NB4 (cell line): ENCODE measurements around the gene JAK1.

Experiments
- CTCF ChIP-seq: IDR thresholded peaks from one replicate; pipeline ENCODE4 v1.5.1; 2012; ENCODE audit warnings: low read depth, low read length
- MAX ChIP-seq: IDR thresholded peaks from 2 replicates; pipeline ENCODE4 v1.6.1; 2011; ENCODE audit warnings: low read depth, low read length
- MYC ChIP-seq: IDR thresholded peaks from 2 replicates; pipeline ENCODE4 v1.6.1; 2011; ENCODE audit warnings: low read depth, low read length
- POLR2A ChIP-seq: IDR thresholded peaks from 2 replicates; pipeline ENCODE4 v1.6.1; 2011; ENCODE audit warnings: mild to moderate bottlenecking; ENCODE audit not compliant: insufficient read length; ENCODE audit errors: extremely low read depth

GRCh38 chr1:64922336-64922735 lies 44.0 kb downstream of the JAK1 start:
- TF ChIP-seq POLR2A (no peak), CTCF (no peak), MYC (no peak), MAX (no peak)
